Stimulated activated CD8-positive, alpha-beta memory T cell treated with anti-CD3 and anti-CD28 coated beads, Interleukin-15, amount 100 ng/mL, for 24 hours (primary cell): ENCODE measurements around the gene ACTR5.
"Not testable (repeated sequence)": the region's sequence is repeated elsewhere in the genome, so short reads cannot be mapped to it uniquely, and the experiment has no call there.

ENCODE experiments used
- DNase-seq: peaks from one replicate; pipeline ENCODE4 v3.0.0-alpha.2; 2020; ENCODE audit warnings: low read depth

ACTR5 gene

GRCh38 chr20:38805502-38805957 lies 57.3 kb downstream of the ACTR5 start, which contains the start of gene PPP1R16B:
Gene PPP1R16B, plus strand, starts transcription at chr20:38805697. Its CDS starts 30,229 bp downstream, at chr20:38835926.
- peak; percentile 64 for DNase-seq

DNA sequence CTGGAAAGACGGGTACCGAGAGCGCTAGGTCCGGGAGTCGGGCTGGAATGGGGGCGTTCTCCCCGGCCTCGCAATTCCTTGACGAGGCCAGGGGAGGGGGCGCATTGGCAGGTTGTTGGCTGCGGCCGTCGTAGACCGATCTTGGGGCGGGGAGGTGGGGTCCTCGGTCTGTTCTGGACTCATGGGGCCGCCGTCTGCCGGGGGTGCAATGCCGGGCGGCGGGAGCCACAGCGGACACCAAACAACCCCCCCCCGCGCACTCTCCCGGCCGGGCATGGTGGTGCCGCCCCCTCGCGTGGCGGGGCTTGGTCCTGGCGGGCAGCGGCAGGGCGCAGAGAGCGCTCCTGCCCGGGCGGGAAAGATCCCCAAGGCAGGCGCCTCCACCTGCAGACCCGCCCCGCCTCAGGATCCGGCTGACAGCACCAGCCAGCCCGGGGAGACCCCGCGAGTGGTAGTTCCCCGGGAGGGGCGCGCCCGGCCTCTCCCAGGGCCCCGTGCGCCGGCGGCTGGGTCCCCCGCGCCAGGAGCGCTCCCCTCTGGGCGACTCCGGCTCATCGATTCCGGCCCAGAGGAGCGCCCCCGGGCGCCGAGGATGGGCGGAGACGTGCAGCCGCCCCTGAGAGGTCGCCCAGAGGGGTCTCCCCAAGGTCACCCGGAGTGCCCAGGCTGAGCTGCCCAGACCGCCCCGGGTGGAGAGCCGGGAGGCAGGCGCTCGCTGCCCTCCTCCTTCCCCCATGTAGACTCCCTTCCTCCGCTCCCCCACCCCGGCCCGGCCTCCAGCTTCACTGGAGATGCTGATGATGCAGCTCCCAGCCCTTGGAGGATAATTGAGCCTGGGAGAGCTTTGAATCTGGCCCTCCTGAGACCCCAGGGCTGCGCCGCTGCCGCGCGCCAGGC lies 57.9 kb downstream of the ACTR5 start:
- peak; percentile 15 for DNase-seq

DNA sequence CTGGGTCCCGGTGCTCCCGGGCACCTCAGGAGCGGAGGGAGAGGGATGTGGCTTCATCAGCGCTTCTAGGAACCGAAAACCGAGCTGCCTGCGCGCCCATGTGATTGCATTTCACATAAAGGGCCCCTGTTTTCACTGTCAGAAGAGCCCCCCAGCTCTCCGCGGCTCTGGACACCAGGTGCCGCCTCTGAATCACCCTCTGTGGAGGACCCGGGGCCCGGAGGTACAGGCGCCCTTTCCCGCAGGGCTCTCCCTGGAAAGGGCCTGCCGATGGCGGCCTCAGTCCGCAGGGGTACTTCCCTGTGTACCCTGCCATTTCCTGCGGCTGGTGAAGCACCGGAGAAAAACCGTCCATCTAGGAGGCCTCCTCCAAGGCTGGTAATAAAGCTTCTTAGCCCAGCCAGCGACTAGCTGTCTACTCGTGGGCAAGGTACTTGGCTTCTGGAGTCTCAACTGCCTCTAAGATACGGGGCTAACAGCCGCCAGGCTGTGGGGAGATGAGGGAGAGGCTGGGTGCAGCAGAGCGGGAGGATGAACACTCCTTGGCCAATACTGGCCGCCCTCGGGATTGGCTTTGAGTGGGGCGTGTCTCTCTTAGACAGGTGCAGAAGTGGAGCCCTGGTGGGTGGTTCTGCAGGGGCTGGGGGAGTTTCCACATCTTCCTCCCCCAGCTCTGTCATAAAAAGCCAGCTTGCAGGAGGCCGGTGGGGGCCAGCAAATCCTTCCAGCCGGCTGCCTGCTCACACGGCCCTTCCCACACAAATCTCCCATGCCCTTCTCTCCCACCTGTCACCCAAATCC lies 58.8 kb downstream of the ACTR5 start:
- no peak for DNase-seq

GRCh38 chr20:38809942-38810341 lies 61.7 kb downstream of the ACTR5 start:
- no peak for DNase-seq

DNA sequence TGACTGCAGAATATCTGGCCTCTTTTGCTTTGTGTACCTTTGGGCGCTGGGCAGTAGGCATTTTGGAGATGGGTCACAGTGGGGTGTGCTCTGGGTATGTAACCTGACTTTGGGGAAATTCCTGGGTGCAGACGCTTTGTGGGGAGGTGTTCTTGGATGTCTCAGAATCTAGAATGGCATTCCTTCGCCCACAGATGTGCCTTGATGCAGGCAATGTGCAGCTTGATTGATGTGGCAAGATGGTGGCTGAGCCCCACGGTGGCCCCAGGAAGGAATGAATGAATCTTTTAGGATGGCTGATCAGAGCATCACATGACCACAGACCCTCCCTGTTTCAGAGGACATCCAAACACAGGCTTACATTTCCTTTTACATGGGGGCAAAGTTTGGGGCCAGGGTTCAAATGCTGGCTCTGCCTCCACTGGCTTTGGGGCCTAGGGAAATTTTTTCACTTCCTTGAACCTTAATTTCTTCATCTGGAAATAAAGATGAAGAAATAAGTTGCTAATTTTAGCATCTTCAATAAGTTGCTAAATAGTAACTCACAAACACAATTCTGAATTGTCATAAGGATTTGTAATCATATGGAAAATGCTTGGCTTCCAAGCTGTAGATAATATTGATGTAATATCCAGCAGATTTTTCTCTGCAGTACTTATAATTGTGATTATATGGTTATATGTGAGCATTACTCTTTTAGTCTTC lies 62.8 kb downstream of the ACTR5 start:
- no peak for DNase-seq

DNA sequence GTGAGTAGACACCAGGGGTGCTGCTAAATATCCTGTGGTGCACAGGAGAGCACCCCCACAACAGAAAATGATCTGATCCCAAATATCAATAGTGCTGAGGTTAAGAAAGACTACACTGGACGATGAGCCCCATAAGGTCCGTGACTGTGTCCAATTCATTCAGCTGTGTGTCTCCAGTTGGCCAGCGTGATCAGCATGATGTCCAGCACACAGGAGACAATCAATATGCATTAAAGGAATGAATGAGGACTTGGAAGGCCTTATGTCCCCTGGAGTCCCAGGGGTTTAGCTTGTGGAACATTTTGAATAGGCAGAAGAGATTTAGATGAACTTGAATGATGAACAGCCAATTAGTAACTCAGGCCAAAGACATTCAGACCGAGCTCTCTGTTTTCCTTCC lies 63.5 kb downstream of the ACTR5 start:
- DNase-seq = no peak

DNA sequence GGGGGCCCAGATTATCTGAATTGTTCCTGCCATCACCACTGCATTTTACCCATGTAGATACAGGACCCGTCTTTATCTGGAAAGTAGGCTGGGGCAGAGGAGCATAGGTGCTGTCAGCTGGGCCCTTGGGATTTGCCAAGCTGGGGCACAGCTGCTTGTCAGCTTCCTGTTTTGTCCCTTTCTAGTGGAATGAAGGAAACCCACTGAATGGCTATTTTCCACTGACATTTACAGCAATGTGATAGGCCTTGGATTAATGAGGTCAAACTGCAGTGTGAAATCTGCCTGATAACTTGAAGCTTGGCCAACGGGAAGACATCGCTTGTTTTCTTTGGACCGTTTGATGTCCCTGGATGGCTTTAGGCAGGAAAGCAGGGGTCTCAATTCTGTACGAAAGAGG lies 63.9 kb downstream of the ACTR5 start:
- no peak for DNase-seq

DNA sequence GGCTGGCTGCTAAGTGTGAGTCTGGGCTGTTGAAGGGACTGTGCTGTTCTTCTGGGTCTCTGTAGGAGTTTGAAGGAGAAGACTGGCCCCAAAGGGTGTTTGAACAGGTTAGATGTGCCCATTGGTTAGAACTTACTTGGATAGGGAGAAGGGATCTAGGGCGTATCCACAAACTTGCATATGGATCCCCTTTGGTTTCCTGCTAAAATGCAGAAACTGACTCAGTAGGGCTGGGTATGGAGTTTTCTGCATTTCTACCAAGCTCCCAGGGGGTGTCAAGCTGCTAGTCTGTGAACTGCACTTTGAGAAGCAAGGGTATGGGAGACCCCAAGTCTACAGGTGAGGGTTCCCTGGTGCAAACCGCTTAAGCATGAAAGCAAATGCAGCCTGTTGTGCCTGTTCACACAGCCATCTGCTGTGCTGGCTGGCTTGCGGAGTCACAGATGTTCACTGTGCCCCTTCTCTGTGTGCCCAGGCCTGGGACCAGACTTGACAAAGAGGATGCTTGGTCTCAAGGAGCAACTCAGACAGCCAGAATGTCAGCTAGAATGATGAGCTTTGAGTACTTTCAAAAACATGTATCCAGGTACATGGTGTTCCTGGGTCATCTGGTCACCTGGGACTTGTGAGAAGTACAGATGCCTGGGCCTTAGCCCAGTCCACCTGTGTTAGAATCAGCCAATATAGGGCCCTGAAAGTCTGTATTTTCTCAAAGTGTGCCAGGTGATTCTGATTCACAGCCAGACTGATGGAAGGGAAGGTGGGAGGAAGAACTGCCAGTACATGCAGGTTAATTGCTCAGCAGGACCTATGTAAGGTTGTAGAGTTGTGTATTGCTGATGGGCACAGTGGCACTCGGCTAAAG lies 64.7 kb downstream of the ACTR5 start:
- DNase-seq = no peak

GRCh38 chr20:38813574-38813962 lies 65.3 kb downstream of the ACTR5 start:
- DNase-seq = not testable (repeated sequence)

GRCh38 chr20:38815446-38815845 lies 67.2 kb downstream of the ACTR5 start:
- no peak for DNase-seq

DNA sequence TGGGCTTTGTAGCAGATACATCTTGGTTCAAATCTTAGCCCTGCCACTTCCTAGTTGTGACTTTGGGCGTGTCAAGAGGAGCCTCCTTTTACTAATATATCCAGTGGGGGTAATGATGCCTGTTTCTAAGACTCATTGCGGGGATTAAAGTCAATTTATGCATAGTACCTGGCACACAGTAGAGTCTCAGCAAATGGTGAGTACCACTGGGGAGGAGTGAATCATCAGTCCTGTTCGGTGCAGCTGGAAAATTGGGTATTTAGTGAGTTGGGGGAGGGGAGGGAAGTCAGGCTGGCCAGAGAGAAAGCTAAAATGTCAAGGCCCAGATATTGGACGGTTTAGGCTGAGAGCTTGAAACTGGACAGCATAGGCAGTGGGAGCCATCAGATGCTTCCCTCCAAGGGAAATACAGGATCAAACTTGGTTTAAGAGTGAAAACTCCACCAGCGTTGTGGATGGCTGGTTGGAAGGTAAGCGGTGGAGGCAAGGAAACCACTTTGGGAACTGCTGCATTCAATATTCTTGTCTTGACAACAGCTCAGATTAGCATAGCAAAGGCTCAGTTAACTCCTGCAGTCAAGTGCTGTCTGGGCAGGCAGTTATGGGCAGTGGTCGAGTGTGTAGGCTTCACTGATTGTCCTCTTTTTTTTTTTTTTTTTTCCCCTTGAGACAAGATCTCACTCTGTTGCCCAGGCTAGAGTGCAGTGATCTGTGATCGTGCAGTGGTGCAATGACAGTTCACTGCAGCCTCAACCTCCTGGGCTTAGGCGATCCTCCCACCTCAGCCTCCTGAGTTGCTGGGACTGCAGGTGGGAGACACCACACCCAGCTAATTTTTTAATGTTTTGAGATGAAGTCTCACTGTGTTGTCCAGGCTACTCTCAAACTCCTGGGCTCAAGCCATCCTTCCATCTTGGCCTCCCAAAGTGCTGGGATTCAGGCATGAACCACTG lies 70.1 kb downstream of the ACTR5 start:
- DNase-seq = no peak
